ENCODE results near the gene NKAIN1.

NKAIN1 gene

DNA sequence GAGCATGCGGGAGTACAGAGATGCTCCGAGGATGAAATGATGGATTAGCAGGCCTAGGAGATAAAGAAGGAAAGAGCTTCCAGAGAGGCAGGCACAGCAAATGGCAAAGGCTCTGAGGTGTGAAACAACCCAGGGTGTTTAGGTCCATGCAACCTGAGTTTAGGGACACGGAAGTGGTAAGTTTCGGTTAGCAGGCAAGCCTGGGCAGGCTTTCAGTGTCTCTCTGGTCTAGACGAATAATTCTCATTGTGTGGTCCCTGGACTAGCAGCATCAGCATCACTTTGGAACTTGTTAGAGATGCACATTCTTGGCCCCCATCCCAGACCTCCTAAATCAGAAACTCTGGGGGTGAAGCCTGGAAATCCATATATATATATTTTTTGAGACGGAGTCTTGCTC is 18.6 kb downstream of the NKAIN1 start:
- H3K4me3 ChIP-seq (ENCODE audit: low read depth, low read length) = no peak overlapping the region
- TF ChIP-seq, protein P1, sequence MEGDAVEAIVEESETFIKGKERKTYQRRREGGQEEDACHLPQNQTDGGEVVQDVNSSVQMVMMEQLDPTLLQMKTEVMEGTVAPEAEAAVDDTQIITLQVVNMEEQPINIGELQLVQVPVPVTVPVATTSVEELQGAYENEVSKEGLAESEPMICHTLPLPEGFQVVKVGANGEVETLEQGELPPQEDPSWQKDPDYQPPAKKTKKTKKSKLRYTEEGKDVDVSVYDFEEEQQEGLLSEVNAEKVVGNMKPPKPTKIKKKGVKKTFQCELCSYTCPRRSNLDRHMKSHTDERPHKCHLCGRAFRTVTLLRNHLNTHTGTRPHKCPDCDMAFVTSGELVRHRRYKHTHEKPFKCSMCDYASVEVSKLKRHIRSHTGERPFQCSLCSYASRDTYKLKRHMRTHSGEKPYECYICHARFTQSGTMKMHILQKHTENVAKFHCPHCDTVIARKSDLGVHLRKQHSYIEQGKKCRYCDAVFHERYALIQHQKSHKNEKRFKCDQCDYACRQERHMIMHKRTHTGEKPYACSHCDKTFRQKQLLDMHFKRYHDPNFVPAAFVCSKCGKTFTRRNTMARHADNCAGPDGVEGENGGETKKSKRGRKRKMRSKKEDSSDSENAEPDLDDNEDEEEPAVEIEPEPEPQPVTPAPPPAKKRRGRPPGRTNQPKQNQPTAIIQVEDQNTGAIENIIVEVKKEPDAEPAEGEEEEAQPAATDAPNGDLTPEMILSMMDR (IDR thresholded peaks at IDR 0.05; ENCODE audit: low read depth, low read length) = no peak
- TF ChIP-seq, protein P2, sequence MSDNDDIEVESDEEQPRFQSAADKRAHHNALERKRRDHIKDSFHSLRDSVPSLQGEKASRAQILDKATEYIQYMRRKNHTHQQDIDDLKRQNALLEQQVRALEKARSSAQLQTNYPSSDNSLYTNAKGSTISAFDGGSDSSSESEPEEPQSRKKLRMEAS (IDR thresholded peaks at IDR 0.05; ENCODE audit: low read depth, low read length) = no peak
- TF ChIP-seq POLR2A (IDR thresholded peaks at IDR 0.05; ENCODE audit: extremely low read depth, insufficient read length) = no peak
- TF ChIP-seq MYC (IDR thresholded peaks at IDR 0.05; ENCODE audit: low read depth, low read length) = no peak
- DNase-seq (ENCODE audit: low read depth) = no peak

DNA sequence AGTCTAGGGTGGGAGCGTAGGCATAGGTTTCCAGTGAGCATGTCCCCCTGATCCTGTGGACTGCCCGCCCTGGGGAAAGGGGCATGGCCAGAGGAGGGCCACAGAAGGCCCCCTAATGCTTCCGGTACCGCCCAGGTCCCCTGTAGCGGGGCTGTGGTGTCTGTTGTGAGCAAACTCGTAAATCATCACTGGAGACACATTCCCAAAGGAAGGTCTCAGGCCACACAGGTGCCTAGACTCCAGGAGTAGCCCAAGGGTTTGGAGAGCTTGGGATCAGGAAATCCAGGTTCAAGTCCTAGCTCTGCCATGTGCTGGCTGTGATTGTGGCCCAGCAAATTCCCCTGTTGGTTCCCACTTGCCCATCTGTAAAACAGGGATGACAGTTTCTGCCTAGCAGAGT is 20.2 kb downstream of the NKAIN1 start:
- TF ChIP-seq, protein P2 (IDR thresholded peaks at IDR 0.05; ENCODE audit: low read depth, low read length) = no peak
- TF ChIP-seq POLR2A (IDR thresholded peaks at IDR 0.05; ENCODE audit: extremely low read depth, insufficient read length) (no peak), MYC (IDR thresholded peaks at IDR 0.05; ENCODE audit: low read depth, low read length) (no peak)
- TF ChIP-seq, protein P1 (IDR thresholded peaks at IDR 0.05; ENCODE audit: low read depth, low read length) = no peak
- no peak for DNase-seq (ENCODE audit: low read depth)
- H3K4me3 ChIP-seq (ENCODE audit: low read depth, low read length) = no peak overlapping the region

DNA sequence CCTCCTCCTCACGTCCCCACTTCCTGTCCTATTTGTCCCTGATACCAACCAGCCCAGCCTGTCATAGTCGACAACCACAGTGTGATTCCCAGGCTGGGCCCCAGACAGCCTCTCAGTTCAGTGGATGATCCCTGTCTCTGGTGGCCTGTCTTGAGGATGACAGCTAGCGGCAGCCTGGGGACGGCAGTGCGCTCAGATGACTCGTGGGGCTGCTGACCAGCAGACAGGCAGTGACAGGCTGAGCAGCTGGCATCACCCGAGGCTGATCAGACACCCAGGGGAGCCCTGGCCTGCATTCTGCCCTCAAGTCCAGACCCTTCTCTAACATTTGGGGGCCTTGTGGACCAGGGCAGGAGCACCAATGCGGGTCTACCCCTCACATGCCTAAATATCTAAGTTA is 21.0 kb downstream of the NKAIN1 start:
- no peak overlapping the region for H3K4me3 ChIP-seq (ENCODE audit: low read depth, low read length)
- DNase-seq (ENCODE audit: low read depth) = no peak
- no peak for TF ChIP-seq POLR2A (IDR thresholded peaks at IDR 0.05; ENCODE audit: extremely low read depth, insufficient read length)
- TF ChIP-seq, protein P2 (IDR thresholded peaks at IDR 0.05; ENCODE audit: low read depth, low read length) = no peak
- TF ChIP-seq, protein P1 (IDR thresholded peaks at IDR 0.05; ENCODE audit: low read depth, low read length) = no peak
- TF ChIP-seq MYC (IDR thresholded peaks at IDR 0.05; ENCODE audit: low read depth, low read length) = no peak

DNA sequence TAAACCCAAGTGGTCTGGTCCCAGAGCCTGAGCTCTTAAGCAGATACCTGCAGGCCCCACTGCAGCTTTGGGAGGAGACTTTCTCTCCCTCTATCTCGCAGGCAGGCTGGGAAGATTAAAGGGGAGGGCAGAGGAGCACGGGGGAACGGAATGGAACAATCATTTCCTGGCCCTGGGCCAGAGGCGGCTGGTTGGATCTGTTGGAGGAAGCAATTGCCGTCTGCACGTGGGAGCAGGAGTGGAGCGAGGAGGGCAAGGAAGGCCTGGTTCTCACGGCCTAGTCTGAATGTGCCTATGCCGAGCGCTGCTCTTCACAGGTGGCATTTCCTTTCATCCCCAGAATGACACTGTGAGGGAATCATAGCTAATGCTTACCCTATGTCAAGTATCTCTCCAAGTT is 23.7 kb downstream of the NKAIN1 start:
- TF ChIP-seq, protein P2 (IDR thresholded peaks at IDR 0.05; ENCODE audit: low read depth, low read length) = no peak
- no peak for TF ChIP-seq POLR2A (IDR thresholded peaks at IDR 0.05; ENCODE audit: extremely low read depth, insufficient read length)
- TF ChIP-seq MYC (IDR thresholded peaks at IDR 0.05; ENCODE audit: low read depth, low read length) = no peak
- TF ChIP-seq, protein P1 (IDR thresholded peaks at IDR 0.05; ENCODE audit: low read depth, low read length) = no peak
- no peak for DNase-seq (ENCODE audit: low read depth)
- H3K4me3 ChIP-seq (ENCODE audit: low read depth, low read length) = no peak overlapping the region

DNA sequence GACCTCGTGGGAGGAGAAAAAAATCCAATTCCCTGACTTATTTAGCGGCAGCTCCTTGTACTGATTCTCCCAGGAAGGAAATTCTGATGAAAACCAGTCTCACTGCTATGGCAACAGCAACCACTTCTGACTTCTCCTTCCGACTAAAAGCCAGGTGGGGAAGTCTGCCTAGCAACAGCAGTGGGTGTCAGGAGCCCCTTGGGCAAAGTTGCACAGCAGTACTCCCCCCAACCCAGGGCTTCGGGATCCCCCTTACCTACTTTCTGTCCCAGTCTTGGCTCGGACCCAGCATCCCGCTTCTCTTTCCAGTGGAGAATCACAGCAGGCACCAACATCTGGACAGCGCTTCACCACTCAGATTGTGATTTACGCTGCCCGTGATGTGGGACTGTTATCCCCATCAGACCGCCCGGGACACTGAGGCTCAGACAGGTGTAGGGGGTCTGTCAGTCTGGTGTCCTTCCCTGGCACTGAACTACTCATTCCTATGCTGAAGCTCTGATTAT is 24.6 kb downstream of the NKAIN1 start:
- no peak overlapping the region for H3K4me3 ChIP-seq (ENCODE audit: low read depth, low read length)
- TF ChIP-seq, protein P2 (IDR thresholded peaks at IDR 0.05; ENCODE audit: low read depth, low read length) = no peak
- TF ChIP-seq, protein P1 (IDR thresholded peaks at IDR 0.05; ENCODE audit: low read depth, low read length) = no peak
- TF ChIP-seq MYC (IDR thresholded peaks at IDR 0.05; ENCODE audit: low read depth, low read length) = no peak
- no peak for TF ChIP-seq POLR2A (IDR thresholded peaks at IDR 0.05; ENCODE audit: extremely low read depth, insufficient read length)
- DNase-seq (ENCODE audit: low read depth) = no peak
